ENCODE measurements around the gene CCR3.

DNA sequence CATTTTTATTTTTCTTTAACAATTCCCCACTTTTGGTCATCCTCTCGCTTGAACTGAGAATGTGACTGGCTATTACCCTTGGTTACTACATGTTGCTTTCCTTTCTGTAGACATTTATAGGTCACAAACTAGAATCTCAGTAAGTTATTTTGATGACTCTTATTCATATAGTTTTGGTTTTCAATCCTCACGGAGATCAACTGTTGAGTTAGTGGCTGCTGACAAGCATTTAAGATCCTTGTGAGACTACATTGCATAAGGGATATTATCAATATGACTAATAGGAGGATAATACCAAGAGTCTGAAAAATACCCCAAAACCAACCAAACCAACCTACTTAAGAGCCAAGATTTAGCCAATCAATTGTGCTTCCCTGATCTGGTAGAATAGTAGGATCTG lies 16.3 kb downstream of the CCR3 start:
- TF ChIP-seq POLR2AphosphoS5 (IDR thresholded peaks at IDR 0.05; ENCODE audit: borderline replicate concordance, low read depth, low read length) = no peak
- TF ChIP-seq EZH2 (IDR thresholded peaks at IDR 0.05) = no peak
